NCI-H82 treated with DMSO at 0.1 percent for 48 hours (cell line): ENCODE measurements around the gene PPM1E.
"Not testable (repeated sequence)": the region's sequence is repeated elsewhere in the genome, so short reads cannot be mapped to it uniquely, and the experiment has no call there.

Experiments
- DNase-seq: peaks from one replicate; lab custom pipeline; 2025; ENCODE audit not compliant: unreplicated experiment; lab: John Stamatoyannopoulos, UW

The PPM1E gene

GRCh38 chr17:58755577-58756245 lies at the start of gene PPM1E:
TSS of gene PPM1E (plus strand) at chr17:58755854.
- DNase-seq: peak; percentile 81

GRCh38 chr17:58706351-58707140 lies 49.1 kb upstream of the PPM1E start:
- no peak for DNase-seq

DNA sequence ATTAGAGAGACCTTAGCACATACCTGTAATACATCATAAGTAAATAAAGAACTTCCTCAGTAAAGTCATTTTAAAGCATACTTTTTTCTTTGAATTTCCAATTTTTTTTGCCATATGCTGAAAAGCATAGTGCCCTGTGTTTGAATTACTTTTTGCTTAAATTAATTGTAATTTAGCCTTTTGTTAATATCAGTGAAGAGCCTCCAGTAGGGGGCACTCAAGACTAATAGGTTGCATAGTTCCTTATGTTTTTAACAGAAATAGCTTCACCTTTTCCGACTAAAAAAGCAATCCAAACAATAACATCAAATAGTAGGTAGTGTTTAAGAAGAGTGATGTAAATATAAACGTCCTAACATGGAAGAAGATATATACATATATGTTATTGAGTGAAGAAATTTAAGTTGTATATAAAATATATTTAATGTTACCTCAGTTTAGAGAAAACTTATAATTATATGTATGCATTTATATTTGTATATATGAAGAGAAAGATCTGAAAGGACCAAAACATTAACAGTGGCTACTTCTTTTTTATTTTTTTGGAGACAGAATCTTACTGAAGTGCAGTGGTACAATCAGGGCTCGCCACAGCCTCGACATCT lies 44.6 kb upstream of the PPM1E start:
- DNase-seq: peak; percentile 19

GRCh38 chr17:58722274-58722673 lies 33.4 kb upstream of the PPM1E start:
- DNase-seq: no peak

- DNase-seq: no peak
Observed at GRCh38 chr17:58722696-58723095, 33.0 kb upstream of the PPM1E start.

GRCh38 chr17:58728798-58729197 lies 26.9 kb upstream of the PPM1E start:
- DNase-seq: no peak

GRCh38 chr17:58730937-58731336 lies 24.7 kb upstream of the PPM1E start:
- DNase-seq: no peak

- DNase-seq: no peak
Observed at GRCh38 chr17:58734040-58734439, 21.6 kb upstream of the PPM1E start.

GRCh38 chr17:58734811-58735210 lies 20.8 kb upstream of the PPM1E start:
- no peak for DNase-seq

- no peak for DNase-seq
Observed at GRCh38 chr17:58741121-58741625, 14.5 kb upstream of the PPM1E start.

DNA sequence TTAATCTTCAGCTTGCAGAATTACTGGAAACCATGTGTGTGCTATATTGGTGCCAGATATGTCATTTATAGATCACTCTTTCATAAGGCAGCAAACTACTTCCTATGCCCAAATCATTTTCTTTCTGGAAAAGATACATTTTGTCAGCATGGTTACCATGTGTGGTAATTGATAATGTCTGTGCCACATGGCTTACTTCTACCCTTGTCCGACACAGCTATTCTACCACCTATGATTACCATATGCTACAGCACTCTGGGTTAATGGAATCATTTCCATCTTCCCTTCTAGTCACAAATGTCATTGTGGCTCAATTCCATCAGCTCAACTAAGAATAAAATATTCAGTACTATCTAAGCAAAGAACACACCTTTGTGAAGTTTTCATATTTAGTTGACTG lies 8.0 kb upstream of the PPM1E start:
- DNase-seq: no peak

DNA sequence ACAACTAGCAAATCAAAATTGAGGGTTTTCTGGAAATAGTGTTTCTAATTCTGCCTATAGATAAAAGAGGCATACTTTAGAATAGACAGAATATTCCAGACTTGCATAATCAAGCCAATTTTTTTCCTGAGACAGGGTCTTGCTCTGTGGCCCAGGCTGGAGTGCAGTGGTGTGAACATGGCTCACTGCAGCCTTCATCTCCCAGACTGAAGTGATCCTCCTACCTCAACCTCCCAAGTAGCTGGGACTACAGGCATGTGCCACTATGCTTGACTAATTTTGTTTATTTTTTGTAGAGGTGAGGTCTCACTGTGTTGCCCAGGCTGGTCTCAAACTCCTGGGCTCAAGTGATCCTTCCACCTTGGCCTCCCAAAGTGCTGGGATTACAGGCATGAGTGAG lies 6.0 kb upstream of the PPM1E start:
- DNase-seq: not testable (repeated sequence)

DNA sequence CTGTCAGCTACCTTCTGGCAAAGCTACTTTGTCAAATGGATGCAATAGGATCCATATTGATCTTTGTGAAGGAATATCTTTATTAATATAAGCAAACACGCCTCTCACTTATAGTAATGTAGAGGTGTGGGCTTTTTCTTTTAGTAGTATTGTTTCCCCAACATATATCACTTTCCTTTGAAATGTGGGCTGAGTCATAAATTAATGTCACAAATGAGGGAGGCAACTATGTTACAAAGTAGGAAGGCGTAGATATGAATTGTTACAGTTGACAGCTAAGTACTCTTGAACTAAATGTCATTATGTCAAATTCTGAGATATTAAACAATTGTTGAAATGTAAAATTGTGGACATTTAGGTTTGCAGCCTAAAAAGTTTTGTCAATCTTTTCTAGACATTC lies 2.6 kb upstream of the PPM1E start:
- no peak for DNase-seq

GRCh38 chr17:58755269-58755576 lies 431 bp upstream of the PPM1E start:
- no peak for DNase-seq

DNA sequence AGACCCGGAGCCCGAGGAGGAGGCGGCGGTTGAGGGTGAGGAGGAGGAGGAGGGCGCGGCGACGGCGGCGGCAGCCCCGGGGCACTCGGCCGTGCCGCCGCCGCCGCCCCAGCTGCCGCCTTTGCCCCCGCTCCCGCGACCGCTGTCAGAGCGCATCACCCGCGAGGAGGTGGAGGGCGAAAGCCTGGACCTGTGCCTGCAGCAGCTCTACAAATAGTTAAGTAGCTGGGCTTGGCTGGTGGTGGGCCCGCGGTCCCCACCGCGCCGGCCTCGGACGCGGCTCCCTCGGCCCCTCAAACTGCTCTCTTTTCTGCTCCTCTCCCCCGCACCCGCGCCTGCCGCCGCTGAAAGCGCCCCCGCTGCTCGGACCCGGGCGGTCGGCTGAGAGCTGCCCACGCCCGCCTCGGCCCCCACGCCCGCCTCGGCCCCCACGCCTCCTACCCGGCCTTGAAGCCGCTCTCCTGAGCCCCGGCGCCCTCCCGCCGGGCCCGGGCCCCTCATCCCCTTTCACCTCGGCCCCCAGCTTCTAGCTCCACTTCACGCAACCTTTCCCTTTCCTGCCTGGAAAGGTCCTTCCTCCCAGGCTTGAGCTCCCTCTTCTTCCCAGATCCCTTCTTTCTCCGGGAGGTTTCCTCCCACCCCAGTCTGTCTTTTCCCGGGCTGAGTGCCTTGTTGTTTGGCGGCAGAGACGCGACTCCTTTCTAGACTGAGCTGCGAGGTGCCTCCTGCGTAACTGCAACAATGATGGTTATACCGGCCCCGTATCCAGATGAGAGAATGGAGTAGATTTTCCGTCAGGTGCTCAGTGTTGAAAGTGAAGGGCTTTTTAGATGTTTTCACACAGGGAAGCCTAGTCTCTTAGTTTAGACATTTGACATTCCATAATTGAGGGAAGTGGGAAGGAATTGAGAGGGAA lies 850 bp downstream of the PPM1E start:
- no peak for DNase-seq

DNA sequence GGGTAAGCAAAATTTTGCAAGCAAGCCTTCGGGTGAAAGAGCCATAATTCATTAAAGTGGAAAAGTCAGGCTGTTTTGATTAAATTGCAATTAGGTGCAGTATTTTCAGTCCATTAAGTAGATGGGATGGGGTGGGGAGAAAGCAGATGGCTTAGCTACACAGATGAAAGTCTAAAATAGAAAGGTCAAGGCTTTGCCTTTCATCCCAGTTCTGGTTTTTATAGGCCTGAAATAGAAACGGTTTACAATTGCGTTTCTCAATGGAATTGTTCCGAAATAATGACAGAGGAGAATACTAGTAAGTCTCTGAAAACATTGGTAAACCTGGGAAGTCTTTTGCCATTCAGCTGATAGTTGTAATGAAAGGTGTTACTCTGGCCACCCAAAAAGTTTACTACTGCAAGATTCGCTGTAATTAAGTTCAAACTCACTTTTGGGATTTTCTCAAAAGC lies 1.5 kb downstream of the PPM1E start:
- DNase-seq: no peak

- no peak for DNase-seq
Observed at GRCh38 chr17:58758890-58759289, 3.2 kb downstream of the PPM1E start.

GRCh38 chr17:58759522-58759921 lies 3.9 kb downstream of the PPM1E start:
- no peak for DNase-seq

DNA sequence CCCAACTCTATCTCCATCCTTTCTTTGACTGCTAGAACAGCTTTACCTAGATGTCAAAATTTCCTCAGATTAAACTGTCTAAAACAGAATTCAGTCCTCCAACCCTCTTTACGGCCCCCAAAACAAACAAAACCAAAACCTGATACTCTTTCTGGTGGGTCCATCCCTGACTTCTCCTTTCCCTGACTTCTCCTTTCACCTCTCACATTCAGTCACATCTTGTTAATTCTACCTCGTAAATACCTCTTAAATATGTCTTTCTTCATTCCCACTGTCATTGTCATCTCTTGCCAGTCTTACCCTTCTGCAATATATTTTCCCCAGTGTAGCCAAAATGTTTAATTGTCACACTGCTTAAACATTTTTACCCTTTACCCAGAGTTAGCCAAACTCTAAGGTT lies 4.6 kb downstream of the PPM1E start:
- no peak for DNase-seq

DNA sequence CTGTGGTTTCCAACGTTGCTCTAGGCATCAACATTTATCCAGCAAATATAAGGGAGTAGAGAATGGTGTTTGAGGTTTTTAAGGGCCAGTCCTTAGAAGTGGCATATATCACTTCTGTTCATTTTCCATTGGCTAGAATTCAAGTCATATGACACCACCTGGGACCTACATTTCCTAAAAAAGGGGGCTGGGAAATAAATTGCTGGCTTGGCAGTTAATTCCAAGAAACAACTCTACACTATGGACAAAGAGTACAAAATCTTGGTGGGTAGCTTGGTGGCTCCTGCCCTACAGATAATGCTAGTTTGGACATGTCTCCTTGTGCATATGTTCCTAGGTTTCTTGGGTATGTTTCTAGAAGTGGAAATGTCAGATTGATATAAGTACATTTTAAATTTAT lies 7.6 kb downstream of the PPM1E start:
- DNase-seq: no peak

GRCh38 chr17:58764373-58764772 lies 8.7 kb downstream of the PPM1E start:
- no peak for DNase-seq
